Uterus (tissue), 2 donors: ENCODE results near the gene CD46.

Source experiments
- CTCF ChIP-seq, 4 experiments: fragments of 200-600 bp in 2 of 4; fragments of 450-650 bp in 2 of 4; sonication (generic) in 2 of 4; IDR thresholded peaks; one replicate each; pipeline ENCODE4 v1.5.1; 2016 to 2019; ENCODE audit warnings: antibody characterized with exemption in 4 of 4, mild to moderate bottlenecking in 2 of 4, moderate library complexity in 1 of 4
- POLR2A ChIP-seq, 2 donors: fragments of 450-650 bp; IDR thresholded peaks; one replicate each; pipeline ENCODE4 v1.6.1; 2016; ENCODE audit warnings: antibody characterized with exemption in 2 of 2, mild to moderate bottlenecking in 1 of 2, moderate library complexity in 1 of 2

- TF ChIP-seq POLR2A (IDR thresholded peaks at IDR 0.05): no peak
- TF ChIP-seq CTCF (IDR thresholded peaks at IDR 0.05): no peak
These were observed 48.1 kb upstream of the CD46 start for GRCh38 chr1:207703712-207704111.
